SK-N-SH (cell line): ENCODE data around the gene JAG2. TPM values are rescaled to one million over a fixed set of nuclear protein-coding genes. Genes with fewer than 3 reads are reported as not detected.

Source experiments
- CTCF ChIA-PET: fragments of 300-600, 350-600 bp; formaldehyde crosslinking; extraction: SDS; loops from one replicate; lab custom pipeline; 2021; lab: Yijun Ruan, JAX
- POLR2A ChIA-PET: fragments of 350-600 bp; sonication (Branson Sonifier 250); formaldehyde crosslinking; extraction: SDS; loops from one replicate; lab custom pipeline; 2020; ENCODE audit warnings: antibody characterized with exemption, inconsistent platforms; lab: Yijun Ruan, JAX
- DNase-seq: peaks from one replicate; pipeline ENCODE4 v3.0.0; 2012
- H2AFZ ChIP-seq: fragments of 200-600 bp; sonication (generic); 2 replicates; pipeline ENCODE4 v1.8.1; 2016; ENCODE audit warnings: antibody characterized with exemption, mild to moderate bottlenecking, low read depth
- H3F3A ChIP-seq: fragments of 200-600 bp; sonication (generic); replicated peaks from 2 replicates; pipeline ENCODE3; 2016; ENCODE audit warnings: antibody characterized with exemption, mild to moderate bottlenecking; ENCODE audit not compliant: insufficient read depth
- H3K27ac ChIP-seq, 2 experiments: fragments of 200-500 bp in 1 of 2; fragments of 200-600 bp in 1 of 2; sonication (Bioruptor generic) in 1 of 2; sonication (generic), shearing (Covaris generic) in 1 of 2; 2 replicates each; pipeline versions ENCODE4 v1.5.1 to v1.6.1; 2014 to 2016; ENCODE audit warnings: low read depth in 2 of 2, inconsistent platforms in 1 of 2, low read length in 1 of 2, mild to moderate bottlenecking in 1 of 2, mixed read lengths in 1 of 2
- H3K27me3 ChIP-seq: fragments of 200-600 bp; sonication (generic), shearing (Covaris generic); 2 replicates; pipeline ENCODE4 v1.6.1; 2016; ENCODE audit warnings: mixed run types; ENCODE audit not compliant: insufficient read depth
- H3K36me3 ChIP-seq, 2 experiments: fragments of 200-500 bp in 1 of 2; fragments of 200-600 bp in 1 of 2; sonication (Bioruptor generic) in 1 of 2; sonication (generic) in 1 of 2; replicated peaks in 1 of 2; 2 replicates each; pipeline versions ENCODE3 to v1.5.1; 2014 to 2016; ENCODE audit warnings: low read length in 1 of 2, mild to moderate bottlenecking in 1 of 2; ENCODE audit not compliant: insufficient read depth in 2 of 2, control insufficient read depth in 1 of 2
- H3K4me1 ChIP-seq, 2 experiments: fragments of 200-500 bp in 1 of 2; fragments of 200-600 bp in 1 of 2; sonication (Bioruptor generic) in 1 of 2; sonication (generic), shearing (Covaris generic) in 1 of 2; 2 replicates each; pipeline versions ENCODE4 v1.5.1 to v1.6.1; 2014 to 2016; ENCODE audit warnings: low read depth in 1 of 2, low read length in 1 of 2, mixed run types in 1 of 2; ENCODE audit not compliant: insufficient read depth in 2 of 2, control insufficient read depth in 1 of 2
- H3K4me2 ChIP-seq: fragments of 200-600 bp; sonication (generic), shearing (Covaris generic); 2 replicates; pipeline ENCODE4 v1.6.1; 2017; ENCODE audit warnings: mixed run types
- H3K4me3 ChIP-seq, 2 experiments: fragments of 200-500 bp in 1 of 2; fragments of 200-600 bp in 1 of 2; sonication (Bioruptor generic) in 1 of 2; sonication (generic), shearing (Covaris generic) in 1 of 2; 2 replicates each; pipeline versions ENCODE4 v1.5.1 to v1.8.1; 2014 to 2016; ENCODE audit warnings: low read depth in 2 of 2, inconsistent platforms in 1 of 2, low read length in 1 of 2, mild to moderate bottlenecking in 1 of 2, mixed read lengths in 1 of 2, moderate library complexity in 1 of 2
- H3K79me2 ChIP-seq: fragments of 200-600 bp; sonication (generic); 2 replicates; pipeline ENCODE4 v1.8.1; 2017; ENCODE audit warnings: mild to moderate bottlenecking; ENCODE audit not compliant: insufficient read depth
- H3K9ac ChIP-seq: fragments of 200-600 bp; sonication (generic); 2 replicates; pipeline ENCODE4 v1.6.1; 2017; ENCODE audit warnings: mixed run types
- H3K9me2 ChIP-seq: fragments of 200-600 bp; sonication (generic); 2 replicates; pipeline ENCODE4 v1.6.1; 2017; ENCODE audit warnings: mixed run types
- H3K9me3 ChIP-seq: fragments of 200-600 bp; sonication (generic); 2 replicates; pipeline ENCODE4 v1.6.1; 2017; ENCODE audit warnings: mixed run types, mild to moderate bottlenecking, moderate library complexity
- H4K20me1 ChIP-seq: fragments of 200-600 bp; sonication (generic); 2 replicates; pipeline ENCODE4 v1.6.1; 2017; ENCODE audit warnings: mild to moderate bottlenecking, mixed run types; ENCODE audit not compliant: insufficient read depth
- CHD2 ChIP-seq: fragments of 150-350 bp; IDR thresholded peaks from 2 replicates; pipeline ENCODE4 v1.6.1; 2018; ENCODE audit warnings: low read length; ENCODE audit not compliant: partially characterized antibody
- CTCF ChIP-seq: fragments of 200-600 bp; sonication (generic); IDR thresholded peaks from 2 replicates; pipeline ENCODE4 v1.6.1; 2017; ENCODE audit warnings: antibody characterized with exemption, mild to moderate bottlenecking, moderate library complexity
- ELF1 ChIP-seq: IDR thresholded peaks from 2 replicates; pipeline ENCODE4 v1.4.0; 2012
- EP300 ChIP-seq, 2 experiments: IDR thresholded peaks; 2 replicates each; pipeline versions ENCODE4 v1.4.0 to v1.6.1; 2012; ENCODE audit warnings: borderline replicate concordance in 1 of 2, low read depth in 1 of 2, low read length in 1 of 2
- EZH2phosphoT487 ChIP-seq: fragments of 200-600 bp; sonication (generic); IDR thresholded peaks from 2 replicates; pipeline ENCODE4 v1.6.1; 2017; ENCODE audit warnings: low read depth, mixed run types, mild to moderate bottlenecking, antibody characterized with exemption, moderate library complexity, borderline replicate concordance
- FOXJ3 ChIP-seq: sonication (generic); formaldehyde crosslinking; IDR thresholded peaks from 2 replicates; pipeline ENCODE4 v1.5.1; 2020; ENCODE audit warnings: mild to moderate bottlenecking, missing genetic modification reagents
- GABPA ChIP-seq: IDR thresholded peaks from 2 replicates; pipeline ENCODE4 v1.4.0; 2012; ENCODE audit warnings: low read depth, mild to moderate bottlenecking
- GATA2 ChIP-seq: sonication (generic); formaldehyde crosslinking; IDR thresholded peaks from 2 replicates; pipeline ENCODE4 v1.5.0; 2020; ENCODE audit warnings: mild to moderate bottlenecking, missing genetic modification reagents
- IRF3 ChIP-seq: fragments of 150-350 bp; IDR thresholded peaks from 2 replicates; pipeline ENCODE4 v1.6.1; 2016; ENCODE audit warnings: mild to moderate bottlenecking, low read depth, low read length
- MAX ChIP-seq: IDR thresholded peaks from 2 replicates; pipeline ENCODE4 v1.4.0; 2012; ENCODE audit warnings: low read depth
- MXI1 ChIP-seq: IDR thresholded peaks from 2 replicates; pipeline ENCODE4 v1.6.1; 2012; ENCODE audit warnings: mild to moderate bottlenecking, low read depth, low read length, improper control_type of control experiment
- NFIC ChIP-seq: IDR thresholded peaks from 2 replicates; pipeline ENCODE4 v1.4.0; 2012; ENCODE audit warnings: borderline replicate concordance
- NRF1 ChIP-seq: IDR thresholded peaks from 2 replicates; pipeline ENCODE4 v1.6.1; 2012; ENCODE audit warnings: low read depth, mild to moderate bottlenecking, low read length
- PBX3 ChIP-seq: IDR thresholded peaks from 2 replicates; pipeline ENCODE4; 2012
- RFX5 ChIP-seq: IDR thresholded peaks from 2 replicates; pipeline ENCODE4 v1.6.1; 2012; ENCODE audit warnings: mild to moderate bottlenecking, improper control_type of control experiment, low read length
- SIN3A ChIP-seq: IDR thresholded peaks from 2 replicates; pipeline ENCODE4 v1.6.1; 2012; ENCODE audit warnings: low read depth, mild to moderate bottlenecking, low read length, moderate library complexity, borderline replicate concordance
- SMC3 ChIP-seq: IDR thresholded peaks from 2 replicates; pipeline ENCODE4 v1.6.1; 2012; ENCODE audit warnings: low read depth, low read length, improper control_type of control experiment
- TCF12 ChIP-seq: IDR thresholded peaks from 2 replicates; pipeline ENCODE4 v1.4.0; 2012
- TEAD4 ChIP-seq: IDR thresholded peaks from 2 replicates; pipeline ENCODE4 v1.4.0; 2012; ENCODE audit warnings: mild to moderate bottlenecking, borderline replicate concordance; ENCODE audit not compliant: insufficient read depth
- USF1 ChIP-seq: IDR thresholded peaks from 2 replicates; pipeline ENCODE4 v1.4.0; 2012; ENCODE audit warnings: low read depth, borderline replicate concordance
- YY1 ChIP-seq: IDR thresholded peaks from 2 replicates; pipeline ENCODE4 v1.4.0; 2012; ENCODE audit warnings: low read depth, mild to moderate bottlenecking
- WGBS: methylation state at CpG from one replicate; pipeline ENCODE4 v1.1.6; 2017; ENCODE audit warnings: low lambda C conversion rate; 5-methylcytosine and 5-hydroxymethylcytosine counted together
- polyA plus RNA-seq, 3 experiments: library from polyadenylated mRNA; depleted of rRNA; stranded (reverse); fragments of >200 nt; gene quantifications; 2 replicates each; pipeline ENCODE4 v1.2.3, GENCODE V29; 2012

The JAG2 gene
- polyA plus RNA-seq, 1 of the 3 experiments (the other 2 are of a cell fraction), result 1.7 TPM

GRCh38 chr14:105144026-105144665, 24.4 kb downstream of the JAG2 start:
- no peaks in the 10 kb centered on the region for H4K20me1 ChIP-seq
- CTCF ChIA-PET, result no interaction called here

GRCh38 chr14:105143451-105144025, 25.0 kb downstream of the JAG2 start:
- Histone ChIP-seq H3K27ac (no peak overlapping the region), H3K36me3 (no peaks in the 10 kb centered on the region)

More at GRCh38 chr14:105144026-105144665, 24.4 kb downstream of the JAG2 start:
- no peak overlapping the region for H3K27ac ChIP-seq
- H3K9ac ChIP-seq, result no peak overlapping the region
- H3K4me1 ChIP-seq, result peaks cover 0 to 13% of the 10 kb centered on the region in 2 experiments; a peak in 1 of 4 replicates
- 75% methylated on average over 8 of the region's 16 CpGs for whole genome bisulfite sequencing
- TF ChIP-seq FOXJ3 (no peak), SMC3 (no peak), TEAD4 (no peak), CTCF (no peak)
- no peak for DNase-seq
- no peaks in the 10 kb centered on the region for H3K79me2 ChIP-seq
- no peaks in the 10 kb centered on the region for H3K9me2 ChIP-seq
- no peaks in the 10 kb centered on the region for H3F3A ChIP-seq
- H3K4me3 ChIP-seq, result no peak overlapping the region
- no peaks in the 10 kb centered on the region for H3K36me3 ChIP-seq
- no peaks in the 10 kb centered on the region for H3K27me3 ChIP-seq
- no peak overlapping the region for H3K4me2 ChIP-seq
- H2AFZ ChIP-seq, result no peak overlapping the region
- POLR2A ChIA-PET, result no interaction called here
- H3K9me3 ChIP-seq, result no peaks in the 10 kb centered on the region

More at GRCh38 chr14:105143451-105144025, 25.0 kb downstream of the JAG2 start:
- H2AFZ ChIP-seq, result no peak overlapping the region
- CTCF ChIA-PET, result no interaction called here
- POLR2A ChIA-PET, result no interaction called here
- H3K9ac ChIP-seq, result no peak overlapping the region
- no peaks in the 10 kb centered on the region for H3K9me2 ChIP-seq
- peaks cover 0 to 13% of the 10 kb centered on the region in 2 experiments; a peak in 1 of 4 replicates for H3K4me1 ChIP-seq
- no peaks in the 10 kb centered on the region for H3F3A ChIP-seq
- no peak for TF ChIP-seq NRF1
- no peak for TF ChIP-seq YY1
- TF ChIP-seq GATA2 (CRISPR knock-in tag), result no peak
- no peak for TF ChIP-seq PBX3
- no peak for TF ChIP-seq EP300 (IDR thresholded peaks at IDR 0.05; ENCODE audit: borderline replicate concordance in 1 of 2, low read depth in 1 of 2, low read length in 1 of 2)
- no peak for TF ChIP-seq MXI1
- no peak for TF ChIP-seq NFIC
- no peak for TF ChIP-seq CHD2
- no peak for TF ChIP-seq SIN3A
- TF ChIP-seq USF1, result no peak
- TF ChIP-seq GABPA, result no peak
- no peak for TF ChIP-seq IRF3
- no peak for TF ChIP-seq EZH2phosphoT487
- no peak for TF ChIP-seq RFX5
- no peak for TF ChIP-seq ELF1
- TF ChIP-seq MAX, result no peak
- TF ChIP-seq TCF12, result no peak
- H3K4me3 ChIP-seq, result no peak overlapping the region
- DNase-seq, result peak; percentile 25
- H4K20me1 ChIP-seq, result no peaks in the 10 kb centered on the region
- H3K9me3 ChIP-seq, result no peaks in the 10 kb centered on the region
- H3K4me2 ChIP-seq, result no peak overlapping the region
- no peaks in the 10 kb centered on the region for H3K27me3 ChIP-seq
- WGBS, result 89% methylated on average over 17 of the region's 27 CpGs
- no peaks in the 10 kb centered on the region for H3K79me2 ChIP-seq
